Stimulated activated CD8-positive, alpha-beta memory T cell treated with anti-CD3 and anti-CD28 coated beads, Interleukin-15, amount 100 ng/mL, for 4 hours (primary cell): ENCODE results near the gene ATP10A.
"Not testable (repeated sequence)": the region's sequence is repeated elsewhere in the genome, so short reads cannot be mapped to it uniquely, and the experiment has no call there.

ENCODE experiments used
- DNase-seq, 2 donors: peaks; one replicate each; pipeline ENCODE4 v3.0.0-alpha.2; 2020; ENCODE audit warnings: low read depth in 2 of 2

ATP10A gene

GRCh38 chr15:25775317-25775912, 87.7 kb downstream of the ATP10A start:
- DNase-seq, result no peak

DNA sequence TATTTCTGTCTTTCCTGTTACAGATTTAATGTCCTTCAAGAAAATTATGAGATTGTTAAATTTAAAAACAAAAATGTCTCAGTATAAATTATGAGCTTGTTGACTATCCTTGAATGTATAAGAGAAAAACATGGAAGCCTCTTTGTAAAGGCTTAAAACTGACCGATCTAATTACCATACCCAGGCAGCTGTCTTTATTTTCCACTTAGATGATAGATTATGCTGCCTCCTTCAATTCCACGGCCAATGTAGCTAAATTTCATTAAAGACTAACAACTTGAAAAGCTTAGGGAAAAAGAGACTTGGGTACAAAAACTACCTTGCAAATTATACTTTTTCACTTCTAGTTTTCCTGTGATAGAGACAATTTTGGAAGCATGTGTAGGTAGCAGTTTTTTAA, 88.3 kb downstream of the ATP10A start:
- DNase-seq, result no peak

GRCh38 chr15:25773248-25773647, 89.9 kb downstream of the ATP10A start:
- no peak for DNase-seq

GRCh38 chr15:25772500-25772899, 90.6 kb downstream of the ATP10A start:
- DNase-seq, result no peak

- not testable (repeated sequence) for DNase-seq
These were observed 91.4 kb downstream of the ATP10A start for GRCh38 chr15:25771736-25772135.

- no peak for DNase-seq
These were observed 91.8 kb downstream of the ATP10A start for GRCh38 chr15:25771338-25771706.

DNA sequence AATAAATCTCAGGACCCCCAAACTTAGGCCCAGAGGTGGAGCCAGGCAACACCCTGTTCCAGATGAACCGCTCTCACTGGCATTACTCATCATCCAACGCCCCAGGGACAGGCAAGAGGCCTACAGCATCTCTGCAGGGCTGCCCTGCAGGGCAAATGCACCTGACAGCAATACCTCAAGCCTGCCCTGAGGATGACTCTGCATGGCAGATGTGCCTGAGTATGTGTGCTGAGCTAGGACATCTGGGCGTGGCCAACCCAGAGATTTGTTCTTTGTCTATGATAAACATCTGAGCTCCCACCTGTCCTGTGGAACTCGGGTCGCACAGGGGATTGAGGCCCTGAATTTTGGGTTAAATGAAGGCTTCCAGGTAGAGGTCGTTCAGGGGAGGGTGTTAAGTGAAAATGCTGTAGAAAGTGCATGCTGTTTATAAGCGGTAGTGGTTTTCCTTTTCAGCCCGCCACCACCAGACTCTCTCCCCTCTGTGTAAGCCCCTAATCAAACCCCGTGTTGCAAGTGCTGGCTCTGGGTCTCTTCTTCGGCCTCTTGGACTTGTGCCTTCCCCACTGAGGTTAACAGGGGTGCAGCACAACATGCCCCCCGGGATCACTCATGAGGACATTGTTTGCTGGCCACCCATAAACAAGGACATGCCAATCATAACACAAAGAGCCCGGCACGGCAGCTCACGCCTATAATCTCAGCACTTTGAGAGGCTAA, 92.3 kb downstream of the ATP10A start:
- no peak for DNase-seq

- no peak for DNase-seq
These were observed 93.1 kb downstream of the ATP10A start for GRCh38 chr15:25770031-25770430.

DNA sequence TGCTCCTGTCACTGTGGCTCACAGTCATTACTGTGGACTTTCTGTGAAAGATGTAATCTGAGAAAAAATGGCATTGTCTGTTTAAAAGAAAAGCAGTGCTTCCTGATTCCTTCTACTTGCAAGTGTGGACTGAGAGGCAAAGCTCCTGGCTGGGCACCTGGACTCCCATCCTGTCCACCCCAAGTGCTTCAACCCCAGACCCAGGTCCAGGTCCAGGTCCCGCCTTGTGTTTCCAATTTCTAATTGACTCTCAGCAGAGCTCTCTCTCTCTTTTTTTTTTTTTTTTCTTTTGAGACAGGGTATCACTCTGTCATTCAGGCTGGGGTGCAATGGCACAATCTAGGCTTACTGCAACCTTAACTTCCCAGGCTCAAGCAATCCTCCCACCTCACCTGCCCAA, 94.9 kb downstream of the ATP10A start:
- no peak for DNase-seq

DNA sequence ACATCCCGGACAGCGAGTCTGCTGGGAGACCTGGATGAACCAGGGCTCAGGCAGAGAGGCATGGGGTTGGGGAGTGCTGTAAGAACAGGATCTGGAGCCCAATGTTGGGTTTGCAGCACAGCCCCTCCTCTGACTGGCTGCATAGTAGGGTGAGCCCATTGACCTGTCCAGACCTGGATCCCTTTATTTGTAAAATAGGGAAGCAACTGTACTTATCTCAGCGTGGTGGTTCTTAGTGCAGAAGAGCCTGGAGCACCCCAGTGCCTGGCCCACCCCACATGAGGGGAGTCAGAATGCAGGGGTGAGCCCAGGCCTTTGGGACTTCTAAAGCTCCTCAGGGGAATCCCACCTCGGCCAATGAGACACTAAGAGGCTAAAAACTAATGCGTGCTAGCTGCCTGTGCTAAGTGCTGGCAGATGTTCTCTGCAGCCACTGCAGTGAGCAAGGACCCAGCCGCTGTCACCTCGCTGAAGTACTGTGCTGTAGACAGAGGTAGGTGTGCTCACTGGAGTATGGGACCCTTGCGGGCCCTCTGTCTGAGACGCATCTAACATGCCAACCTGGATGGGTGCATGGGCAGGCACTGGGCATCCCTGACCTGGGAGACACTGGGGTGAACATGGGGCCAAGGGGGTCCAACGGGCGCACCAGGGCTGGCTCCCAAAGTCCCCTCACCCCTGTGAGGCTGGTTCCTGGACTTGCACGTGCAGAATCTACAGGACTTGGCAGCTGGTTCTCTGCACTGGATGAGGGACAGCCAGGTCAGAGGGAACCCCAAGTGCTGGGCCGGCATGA, 95.6 kb downstream of the ATP10A start:
- DNase-seq, result no peak

DNA sequence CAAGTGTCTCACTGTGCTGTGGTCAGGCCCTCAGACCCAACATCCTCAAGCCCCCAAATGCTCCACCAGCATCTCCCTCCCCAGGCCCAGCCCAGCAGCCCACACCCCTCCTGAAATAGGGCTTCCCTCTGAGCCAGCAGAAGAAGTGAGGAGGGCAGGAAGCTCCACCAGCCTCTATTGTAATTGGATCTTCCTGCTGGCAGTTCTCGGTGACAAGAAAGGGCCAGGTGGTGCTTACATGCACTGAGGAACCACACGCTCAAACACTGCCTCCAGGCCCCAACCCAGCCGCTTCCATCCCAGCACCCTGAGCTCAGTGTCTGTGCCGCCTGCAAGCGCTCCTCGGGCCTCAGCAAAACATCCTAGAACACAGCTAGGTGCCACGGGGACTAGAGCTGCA, 96.7 kb downstream of the ATP10A start:
- DNase-seq, result no peak

- no peak for DNase-seq
These were observed 98.0 kb downstream of the ATP10A start for GRCh38 chr15:25764980-25765735.

- no peak for DNase-seq
These were observed 99.2 kb downstream of the ATP10A start for GRCh38 chr15:25763954-25764353.

- no peak for DNase-seq
These were observed 99.8 kb downstream of the ATP10A start for GRCh38 chr15:25763331-25763751.

GRCh38 chr15:25761971-25762662, 101.0 kb downstream of the ATP10A start:
- no peak for DNase-seq

- no peak for DNase-seq
These were observed 103.7 kb downstream of the ATP10A start for GRCh38 chr15:25759421-25759820.

DNA sequence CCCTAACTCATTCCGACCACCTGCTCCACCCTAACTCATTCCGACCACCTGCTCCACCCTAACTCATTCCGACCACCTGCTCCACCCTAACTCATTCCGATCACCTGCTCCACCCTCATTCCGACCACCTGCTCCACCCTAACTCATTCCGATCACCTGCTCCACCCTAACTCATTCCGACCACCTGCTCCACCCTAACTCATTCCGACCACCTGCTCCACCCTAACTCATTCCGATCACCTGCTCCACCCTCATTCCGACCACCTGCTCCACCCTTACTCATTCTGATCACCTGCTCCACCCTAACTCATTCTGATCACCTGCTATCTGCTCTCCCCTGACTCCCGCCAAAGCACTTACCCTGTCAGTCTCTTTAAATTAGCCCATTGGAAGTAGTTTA, 104.5 kb downstream of the ATP10A start:
- not testable (repeated sequence) for DNase-seq

DNA sequence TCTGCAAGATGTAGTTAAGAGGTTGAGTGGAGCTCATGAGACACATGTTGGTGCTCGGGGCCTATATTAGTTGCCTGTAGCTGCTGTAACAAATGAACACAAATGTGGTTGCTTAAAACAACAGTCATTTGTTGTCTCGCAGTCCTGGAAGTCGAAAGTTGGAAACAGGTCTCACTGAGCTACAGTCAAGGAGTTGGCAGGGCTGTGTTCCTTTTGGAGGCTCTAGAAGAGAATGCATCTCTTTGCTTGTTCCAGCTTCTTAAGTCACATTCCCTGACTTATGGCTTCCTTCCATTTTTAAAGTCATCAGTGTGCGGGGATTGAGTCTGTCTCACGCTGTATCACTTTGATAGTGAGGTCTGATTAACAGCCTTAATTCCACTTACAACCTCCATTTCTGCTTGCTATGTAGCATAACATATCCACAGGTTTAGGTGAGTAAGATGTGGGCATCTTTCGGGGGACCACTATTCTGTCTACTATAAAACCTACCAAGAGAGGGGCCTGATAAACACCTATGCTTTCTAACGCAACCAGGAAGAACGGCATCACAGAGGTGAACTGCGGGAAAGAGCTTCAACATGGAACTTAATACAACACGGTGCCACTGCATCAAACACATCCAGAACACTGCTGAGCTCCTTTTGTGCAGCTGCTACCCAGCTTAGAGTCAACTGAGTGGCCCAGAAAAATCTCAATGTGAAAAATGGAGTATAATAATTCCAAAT, 119.4 kb downstream of the ATP10A start:
- DNase-seq, result no peak

DNA sequence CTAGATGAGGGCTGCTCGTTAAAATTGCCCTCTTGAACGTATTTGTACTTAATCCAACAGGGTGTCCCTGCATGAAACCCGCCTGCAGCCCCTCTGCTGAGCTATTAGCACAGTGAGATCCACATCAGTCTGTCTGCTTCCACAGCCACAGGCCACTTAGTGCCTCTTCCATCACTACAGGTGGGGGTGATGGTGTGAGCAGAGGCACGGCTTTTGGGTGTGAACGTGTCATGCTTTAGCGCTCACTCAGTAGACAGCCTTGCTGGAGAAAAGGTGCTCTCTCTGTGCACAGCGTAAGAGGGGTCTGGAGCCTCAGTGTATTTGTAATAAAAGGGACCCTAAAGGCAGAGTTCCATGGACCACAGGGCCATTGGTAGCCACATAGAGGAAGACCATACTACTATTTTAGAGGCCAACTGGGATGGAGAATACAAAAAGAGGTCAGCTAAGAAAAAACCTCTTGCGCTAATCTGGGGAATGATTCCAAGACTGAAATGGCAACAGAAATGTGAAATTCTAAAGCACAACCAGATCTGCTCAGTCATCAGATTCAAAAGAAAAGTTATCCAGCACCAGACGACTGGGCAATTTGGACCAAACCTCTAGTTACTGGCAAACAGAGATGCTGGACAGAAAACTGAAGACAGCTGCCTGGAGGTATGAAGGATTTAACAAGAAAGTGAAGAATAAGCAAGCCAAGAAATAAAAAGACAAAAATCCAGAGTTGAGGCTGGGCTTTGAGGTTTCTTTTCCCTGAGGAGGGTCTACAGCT, 120.2 kb downstream of the ATP10A start:
- DNase-seq, result no peak
